Kidney capillary endothelial cell (primary cell): ENCODE measurements around the gene MT1H.
"Not testable (repeated sequence)": the region's sequence is repeated elsewhere in the genome, so short reads cannot be mapped to it uniquely, and the experiment has no call there.

ENCODE experiments used
- DNase-seq: peaks from one replicate; pipeline ENCODE4 v3.0.0-alpha.2; 2018; ENCODE audit warnings: low spot score

The MT1H gene

GRCh38 chr16:56684926-56685590, 15.4 kb downstream of the MT1H start:
- DNase-seq, result no peak

- no peak for DNase-seq
Observed at GRCh38 chr16:56686758-56687157, 17.1 kb downstream of the MT1H start.

DNA sequence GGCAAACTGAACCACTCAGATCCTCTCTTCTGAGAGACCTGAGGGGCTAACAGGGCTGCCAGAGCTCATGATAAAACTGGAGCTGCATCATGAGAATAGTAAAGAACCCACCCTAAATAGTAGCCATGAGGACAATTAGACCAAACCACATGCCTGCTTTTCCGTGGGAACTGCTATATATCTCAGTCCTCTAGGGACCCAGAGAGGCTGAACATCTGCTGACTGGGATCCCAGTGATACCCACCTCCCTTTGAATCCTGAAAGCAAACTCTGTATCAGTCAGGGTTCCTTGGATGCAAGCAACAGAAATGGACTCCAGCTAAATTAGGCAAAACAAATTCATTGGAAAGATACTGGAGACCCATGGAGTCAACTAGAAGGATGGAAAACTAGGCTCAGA, 19.1 kb downstream of the MT1H start:
- no peak for DNase-seq

DNA sequence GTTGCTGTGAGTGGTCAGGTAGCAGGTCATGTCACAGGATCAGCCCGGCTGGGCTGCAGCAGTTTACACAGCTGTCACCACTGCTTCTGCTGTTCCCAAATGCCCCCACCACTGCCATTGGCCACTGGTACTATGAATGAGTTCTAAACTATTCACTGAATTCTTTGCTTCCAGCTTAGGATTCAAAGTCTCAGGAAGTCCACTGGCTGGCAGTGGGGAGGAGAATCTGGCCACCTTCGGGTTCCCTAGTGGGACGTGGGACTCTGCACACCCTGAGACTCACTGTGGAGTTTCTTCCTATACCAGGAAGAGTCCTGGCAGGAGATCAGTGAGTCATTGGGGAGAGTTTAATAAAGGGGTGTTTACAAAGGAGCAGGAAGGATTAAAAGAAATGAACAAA, 19.6 kb downstream of the MT1H start:
- no peak for DNase-seq

DNA sequence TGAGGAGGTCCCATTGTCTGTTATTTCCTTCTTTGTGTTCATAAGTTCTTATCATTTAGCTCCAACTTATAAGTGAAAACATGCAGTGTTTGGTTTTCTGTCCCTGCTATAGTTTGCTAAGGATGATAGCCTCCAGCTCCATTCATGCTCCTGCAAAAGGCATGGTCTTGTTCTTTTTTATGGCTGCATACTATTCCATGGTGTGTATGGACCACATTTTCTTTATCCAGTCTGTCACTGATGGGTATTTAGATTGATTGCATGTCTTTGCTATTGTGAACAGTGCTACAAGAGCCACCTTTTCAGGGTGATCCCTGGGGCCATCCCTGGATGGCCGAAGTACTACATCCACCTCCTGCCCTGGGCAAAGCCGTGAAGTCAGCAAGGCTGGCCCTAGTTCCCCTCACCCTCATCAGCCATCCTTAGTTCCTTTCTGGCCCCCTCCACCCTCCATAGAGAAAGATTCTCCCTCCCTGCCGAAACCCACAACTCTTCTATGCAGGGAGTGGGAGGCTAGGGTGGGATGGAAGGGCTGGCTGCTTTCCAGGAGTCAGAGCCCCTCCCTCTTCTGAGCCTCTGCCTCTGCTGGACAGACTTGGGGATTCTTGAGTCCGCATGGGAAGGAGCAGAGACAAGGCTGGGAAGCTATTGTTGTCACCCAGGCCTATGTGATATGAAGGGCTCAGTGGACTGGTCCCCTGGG, 21.0 kb downstream of the MT1H start:
- DNase-seq, result no peak

DNA sequence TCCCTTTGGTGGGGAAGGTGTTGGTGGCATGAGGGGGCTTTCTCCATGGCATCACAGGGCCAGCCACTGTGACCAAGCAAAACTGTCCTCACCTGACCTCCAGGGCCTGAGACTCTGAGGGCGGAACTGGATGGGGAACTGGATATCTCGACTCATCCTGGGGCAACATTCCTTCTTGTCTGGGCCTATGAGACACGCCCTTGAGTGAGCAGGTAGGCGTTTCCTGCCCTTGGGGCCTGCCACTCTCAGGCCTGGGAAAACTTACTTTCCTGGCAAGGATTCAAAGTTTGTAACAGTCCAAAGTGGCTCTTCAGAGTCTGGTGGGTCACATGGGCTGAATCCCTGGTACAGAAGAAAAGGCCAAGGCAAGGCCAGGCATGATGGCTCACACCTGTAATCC, 22.3 kb downstream of the MT1H start:
- DNase-seq, result no peak

- no peak for DNase-seq
Observed at GRCh38 chr16:56695246-56695645, 25.6 kb downstream of the MT1H start.

- no peak for DNase-seq
Observed at GRCh38 chr16:56697456-56698155, 28.0 kb downstream of the MT1H start.

GRCh38 chr16:56700195-56700594, 30.6 kb downstream of the MT1H start:
- DNase-seq, result no peak

DNA sequence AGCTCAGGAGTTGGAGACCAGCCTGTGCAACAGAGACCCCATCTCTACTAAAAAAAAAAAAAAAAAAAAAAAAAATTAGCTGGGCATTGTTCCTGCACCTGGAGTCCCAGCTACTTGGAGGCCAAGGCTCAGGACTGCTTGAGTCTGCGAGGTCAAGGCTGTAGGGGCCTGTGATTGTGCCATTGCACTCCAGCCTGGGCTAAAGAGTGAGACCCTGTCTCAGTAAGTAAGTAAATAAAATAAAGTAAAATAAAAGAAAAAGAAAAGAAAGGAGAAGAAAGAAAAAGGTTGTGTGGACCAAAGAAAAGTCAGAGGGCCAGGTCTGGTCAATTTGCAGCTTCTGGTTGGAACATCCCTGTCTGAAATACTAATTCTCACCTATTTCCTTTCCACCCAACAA, 31.0 kb downstream of the MT1H start:
- no peak for DNase-seq

GRCh38 chr16:56701534-56701933, 31.9 kb downstream of the MT1H start:
- no peak for DNase-seq

DNA sequence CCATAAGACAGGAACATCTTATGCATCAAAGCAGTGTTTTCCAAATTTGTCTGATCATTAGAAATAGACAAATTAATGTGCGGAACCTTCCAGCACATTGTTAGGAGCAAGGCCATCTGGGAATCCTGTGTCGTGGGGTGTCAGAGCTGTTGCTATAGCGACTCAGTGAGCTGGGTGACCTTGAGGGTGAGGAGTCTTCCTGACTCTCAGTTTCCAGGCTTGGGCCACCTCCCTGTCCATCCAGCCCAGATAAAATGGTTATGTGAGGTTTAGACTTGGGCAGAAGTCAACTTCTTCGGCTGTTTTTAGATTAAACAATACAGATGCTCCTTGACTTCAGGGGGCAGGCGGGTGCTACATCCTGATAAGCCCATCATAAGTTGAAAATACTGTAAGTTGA, 33.2 kb downstream of the MT1H start:
- no peak for DNase-seq

DNA sequence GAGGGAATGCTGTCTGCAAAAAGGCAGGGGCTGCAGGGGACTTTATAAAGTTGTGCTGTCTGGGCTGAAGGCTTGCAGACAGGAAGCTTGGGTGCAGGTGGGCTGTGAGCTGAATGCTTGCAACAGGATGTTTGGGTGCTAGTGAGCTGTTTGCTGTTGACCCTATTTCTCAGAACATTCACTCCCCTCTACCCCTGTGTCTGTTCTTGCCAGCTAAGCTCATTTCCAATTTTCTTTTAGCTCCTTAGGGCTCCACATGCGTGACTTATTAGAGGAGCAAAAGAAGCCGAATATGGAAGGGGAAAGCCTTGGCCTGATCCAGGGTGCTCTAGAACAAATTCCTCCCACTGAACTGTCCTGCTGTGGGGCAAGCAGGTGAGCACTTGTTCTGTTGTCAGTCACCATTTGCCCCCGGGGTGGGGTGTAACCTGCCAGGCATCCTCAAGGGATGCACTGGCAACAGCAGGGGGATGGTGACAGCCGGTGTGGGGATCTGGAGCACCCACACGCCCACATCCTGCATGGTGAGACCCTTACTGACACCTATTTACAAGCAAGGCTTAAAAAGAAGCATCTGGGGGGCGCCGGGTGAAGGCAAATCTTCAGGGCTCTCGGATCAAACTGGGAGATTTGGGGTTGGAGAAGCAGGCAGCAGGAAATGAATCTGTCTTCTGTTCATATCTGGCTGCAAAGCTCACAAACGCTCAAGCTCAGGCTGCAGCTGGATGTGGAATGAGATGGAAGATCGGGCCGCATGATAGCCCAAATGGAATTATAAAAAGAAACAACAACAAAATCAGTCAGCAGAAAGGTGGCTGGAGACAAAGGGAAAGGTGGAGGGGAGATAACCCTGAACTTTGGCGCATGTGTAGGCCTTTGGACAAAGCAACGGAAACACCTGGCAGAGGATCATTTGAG, 39.2 kb downstream of the MT1H start:
- DNase-seq, result no peak

DNA sequence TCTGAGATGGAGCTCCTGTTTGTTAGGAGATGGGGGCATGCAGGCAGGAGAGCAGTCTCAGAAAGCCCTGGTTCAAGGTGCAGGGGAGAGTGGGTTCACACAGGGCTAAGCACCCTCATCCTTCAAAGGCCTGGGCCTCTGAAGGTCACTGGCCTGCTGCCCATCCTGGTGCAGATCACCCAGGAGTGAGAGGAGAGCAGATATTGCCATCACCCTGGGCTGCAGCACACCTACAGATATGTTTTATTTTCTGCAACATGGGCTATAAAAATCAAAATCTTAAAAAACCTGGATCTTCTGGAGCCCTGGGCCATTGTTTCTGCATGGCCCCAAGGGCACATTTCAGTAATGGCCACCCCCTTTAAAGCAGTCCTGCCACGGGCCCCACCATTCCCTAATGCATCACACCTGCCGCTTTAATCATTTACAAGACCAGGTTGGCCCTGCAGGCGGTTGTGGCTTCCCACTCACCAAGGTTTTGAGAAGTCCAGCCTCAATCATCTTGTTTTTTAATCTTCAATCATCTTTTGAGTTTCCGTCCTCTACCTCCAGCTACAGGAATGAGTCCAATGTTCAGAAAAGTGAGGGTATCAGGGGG, 39.9 kb downstream of the MT1H start:
- DNase-seq, result no peak

DNA sequence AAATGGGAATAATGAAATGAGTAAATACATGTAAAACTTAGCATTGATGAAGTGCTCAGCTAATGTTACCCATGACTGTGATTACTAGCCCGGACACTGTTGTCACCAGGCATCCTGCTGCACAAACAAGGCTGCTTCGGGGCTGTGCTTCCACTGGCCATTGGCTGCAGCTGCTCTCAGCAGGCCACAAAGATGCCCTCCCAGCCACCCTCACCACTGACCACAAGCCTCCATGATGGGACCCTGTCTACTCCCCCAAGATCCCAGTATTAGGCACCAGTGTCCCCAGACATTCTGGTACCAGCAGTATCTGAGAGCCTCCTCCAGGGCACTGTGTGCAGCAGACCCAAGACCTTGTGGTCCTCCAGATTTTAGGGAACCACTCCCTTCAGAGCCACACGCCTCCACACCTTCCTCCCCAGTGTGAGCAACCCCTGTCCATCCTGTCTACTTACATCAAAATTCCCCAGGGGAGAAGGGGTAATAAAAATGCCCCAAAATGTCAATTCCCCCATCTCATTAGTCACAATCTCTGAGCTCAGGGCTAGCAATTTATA, 40.6 kb downstream of the MT1H start:
- no peak for DNase-seq

DNA sequence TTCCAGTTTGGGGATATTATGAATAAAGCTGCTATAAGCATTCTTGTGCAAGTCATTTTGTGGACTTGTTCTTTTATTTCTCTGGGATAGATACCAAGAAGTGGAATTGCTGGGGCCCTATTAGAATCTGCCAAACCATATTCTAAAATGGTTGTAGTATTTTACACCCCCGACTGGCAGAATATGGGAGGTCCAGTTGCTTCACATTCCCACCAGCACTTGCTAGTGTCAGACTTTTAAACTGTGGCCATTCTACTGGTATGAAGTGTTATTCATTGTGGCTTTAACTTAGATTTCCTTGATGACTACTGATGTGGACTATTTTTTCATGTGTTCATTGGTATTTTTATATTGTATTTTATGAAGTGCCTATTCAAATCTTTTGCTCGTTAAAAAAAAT, 42.2 kb downstream of the MT1H start:
- no peak for DNase-seq

- DNase-seq, result no peak
Observed at GRCh38 chr16:56713794-56714193, 44.2 kb downstream of the MT1H start.

DNA sequence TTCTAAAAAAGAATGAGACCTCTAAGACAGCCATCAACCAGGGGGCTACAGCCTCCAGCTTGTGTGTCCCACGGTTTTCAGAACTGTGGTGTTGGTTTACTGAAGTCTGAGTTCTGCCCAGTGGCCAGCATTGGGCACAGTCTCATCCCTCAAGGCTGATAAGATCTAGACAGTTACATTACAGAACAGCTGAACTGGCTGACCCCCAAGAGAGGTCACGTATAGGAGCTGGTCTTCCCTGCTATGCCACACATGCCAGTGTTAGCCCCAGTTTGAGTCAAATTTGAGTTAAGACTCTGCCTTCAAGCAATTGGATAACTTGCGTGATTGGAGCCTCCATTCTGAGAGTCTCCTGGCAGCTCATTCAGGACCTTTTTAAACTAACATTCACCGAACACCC, 45.5 kb downstream of the MT1H start:
- no peak for DNase-seq

DNA sequence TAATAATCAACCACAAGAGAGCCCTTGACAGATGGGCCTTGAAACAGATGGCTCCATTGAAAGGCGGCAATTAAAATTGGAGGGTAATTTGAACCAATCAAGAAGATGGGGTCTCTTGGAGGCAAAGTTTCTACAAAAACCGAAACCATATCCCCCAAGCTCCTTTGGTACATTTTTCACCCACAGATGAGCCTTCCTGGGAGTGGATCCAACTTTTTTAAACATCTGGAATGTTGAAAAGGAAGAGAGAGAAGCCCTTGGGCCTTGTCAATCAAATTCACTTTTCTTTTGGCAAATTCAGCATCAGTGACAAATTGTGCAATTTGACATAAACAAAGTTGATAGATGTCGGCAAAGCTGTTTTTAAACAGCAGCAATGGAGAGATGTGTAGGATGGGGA, 47.1 kb downstream of the MT1H start:
- DNase-seq, result no peak

DNA sequence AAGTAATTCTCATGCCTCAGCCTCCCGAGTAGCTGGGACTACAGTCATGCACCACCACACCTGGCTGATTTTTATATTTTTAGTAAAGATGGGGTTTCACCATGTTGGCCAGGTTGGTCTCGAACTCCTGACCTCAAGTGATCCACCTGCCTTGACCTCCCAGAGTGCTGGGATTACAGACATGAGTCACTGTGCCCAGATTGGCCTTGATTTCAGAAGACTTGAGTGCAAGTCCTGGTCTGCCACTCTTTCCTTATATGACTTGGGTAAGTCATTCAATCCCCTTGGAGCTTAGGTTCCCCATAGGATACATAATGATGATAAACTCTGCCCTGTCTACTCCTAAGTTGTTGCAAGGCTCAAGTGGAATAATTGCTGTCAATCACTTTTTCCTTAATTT, 47.9 kb downstream of the MT1H start:
- not testable (repeated sequence) for DNase-seq
